ENCODE data around the gene CHIC2.

CHIC2 gene

GRCh38 chr4:54074381-54074780 is 10.0 kb upstream of the CHIC2 start:
- no peaks in the 10 kb centered on the region for H3K36me3 ChIP-seq (ENCODE audit: control insufficient read depth in 2 of 2, insufficient read depth in 1 of 2, low read length in 2 of 2)
- TF ChIP-seq OSR2 (tag by site-specific recombination; IDR thresholded peaks at IDR 0.05), result no peak
- TF ChIP-seq SETDB1 (IDR thresholded peaks at IDR 0.05; ENCODE audit: insufficient read length, low read length), result no peak
- no peak for TF ChIP-seq ZNF555 (tag by site-specific recombination; conservative IDR thresholded peaks at IDR 0.05)
- TF ChIP-seq ZNF580 (tag by site-specific recombination; IDR thresholded peaks at IDR 0.05), result no peak
- no peak for TF ChIP-seq ZBTB11 (tag by site-specific recombination; conservative IDR thresholded peaks at IDR 0.05; ENCODE audit: low read depth)
- no peak for TF ChIP-seq ZNF311 (tag by site-specific recombination; IDR thresholded peaks at IDR 0.05; ENCODE audit: borderline replicate concordance)
- no peak for TF ChIP-seq PRDM6 (tag by site-specific recombination; IDR thresholded peaks at IDR 0.05)
- TF ChIP-seq ZNF791 (tag by site-specific recombination; IDR thresholded peaks at IDR 0.05), result no peak
- no peak for TF ChIP-seq ZNF660 (tag by site-specific recombination; IDR thresholded peaks at IDR 0.05)
- TF ChIP-seq ZNF26 (tag by site-specific recombination; IDR thresholded peaks at IDR 0.05), result no peak
- TF ChIP-seq ZBTB21 (tag by site-specific recombination; IDR thresholded peaks at IDR 0.05), result no peak
- no peak for TF ChIP-seq FEZF1 (tag by site-specific recombination; IDR thresholded peaks at IDR 0.05)
- no peak for TF ChIP-seq ZBTB44 (tag by site-specific recombination; IDR thresholded peaks at IDR 0.05)
- no peak for TF ChIP-seq ZNF404 (tag by site-specific recombination; IDR thresholded peaks at IDR 0.05)
- TF ChIP-seq ZNF473 (tag by site-specific recombination; IDR thresholded peaks at IDR 0.05), result no peak
- no peak for TF ChIP-seq ZNF174 (tag by site-specific recombination; IDR thresholded peaks at IDR 0.05)
- TF ChIP-seq ZNF571 (tag by site-specific recombination; IDR thresholded peaks at IDR 0.05), result no peak
- TF ChIP-seq TCF7L2 (IDR thresholded peaks at IDR 0.05; ENCODE audit: borderline replicate concordance, low read depth, low read length), result no peak
- CTCF ChIA-PET, result interaction anchor here (0.7 kb wide), 1 partner anchor 559 kb away, joined by 5 read pairs; no protein-coding TSS in a partner anchor
- no peaks in the 10 kb centered on the region for H3K4me1 ChIP-seq (ENCODE audit: control insufficient read depth, insufficient read depth, low read length)
- POLR2A ChIA-PET, result no interaction called here
- no peak overlapping the region for H3K4me3 ChIP-seq (ENCODE audit: low read depth, low read length)
- no peak overlapping the region for H3K27ac ChIP-seq (ENCODE audit: extremely low read depth, low read depth, low read length)
- H3K9me3 ChIP-seq (ENCODE audit: control insufficient read depth, insufficient read depth, low read depth, low read length), result no peaks in the 10 kb centered on the region
